ENCODE measurements around the gene GRIN1.

- TF ChIP-seq CTCF (IDR thresholded peaks at IDR 0.05; ENCODE audit: insufficient read depth, low read length, poor library complexity, severe bottlenecking) (no peak), EZH2phosphoT487 (conservative IDR thresholded peaks at IDR 0.05; ENCODE audit: low read length) (no peak)
Measured at GRCh38 chr9:137129456-137130175, 9.3 kb upstream of the GRIN1 start.

All from SU-DHL-6 (cell line).